HG02973 (cell line): ENCODE data around the gene LUC7L.
"Not testable (repeated sequence)": the region's sequence is repeated elsewhere in the genome, so short reads cannot be mapped to it uniquely, and the experiment has no call there.

Source experiments
- ATAC-seq: cut with Tn5 transposase; IDR thresholded peaks from one replicate; pipeline ENCODE4 v1.9.1; 2021; ENCODE audit warnings: moderate library complexity; ENCODE audit not compliant: unreplicated experiment

LUC7L gene

GRCh38 chr16:180681-181564, 48.3 kb downstream of the LUC7L start:
- no peak for ATAC-seq

GRCh38 chr16:180101-180675, 49.1 kb downstream of the LUC7L start, which contains the start of gene HBQ1:
TSS of gene HBQ1 (plus strand) at chr16:180459. CDS start at chr16:180487, 28 bp downstream.
- ATAC-seq, result no peak

GRCh38 chr16:179211-180092, 49.8 kb downstream of the LUC7L start:
- ATAC-seq, result no peak

DNA sequence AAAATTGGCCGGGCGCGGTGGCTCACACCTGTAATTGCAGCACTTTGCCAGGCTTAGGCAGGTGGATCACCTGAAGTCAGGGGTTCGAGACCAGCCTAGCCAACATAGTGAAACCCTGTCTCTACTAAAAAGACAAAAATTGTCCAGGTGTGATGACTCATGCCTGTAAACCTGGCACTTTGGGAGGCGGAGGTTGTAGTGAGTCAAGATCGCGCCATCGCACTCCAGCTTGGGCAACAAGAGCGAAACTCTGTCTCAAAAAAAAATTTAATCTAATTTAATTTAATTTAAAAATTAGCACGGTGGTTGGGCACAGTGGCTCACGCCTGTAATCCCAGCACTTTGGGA, 50.6 kb downstream of the LUC7L start:
- no peak for ATAC-seq

- ATAC-seq, result no peak
These were observed 51.1 kb downstream of the LUC7L start for GRCh38 chr16:177981-178667.

- no peak for ATAC-seq
These were observed 51.8 kb downstream of the LUC7L start for GRCh38 chr16:177394-177822.

- ATAC-seq, result not testable (repeated sequence)
These were observed 52.5 kb downstream of the LUC7L start, which contains the start of gene HBA1 for GRCh38 chr16:176477-177382. TSS of gene HBA1 (plus strand) at chr16:176680. CDS start at chr16:176717, 37 bp downstream.

- ATAC-seq, result not testable (repeated sequence)
These were observed 53.2 kb downstream of the LUC7L start for GRCh38 chr16:176006-176405.

GRCh38 chr16:175011-175949, 54.0 kb downstream of the LUC7L start:
- ATAC-seq, result no peak

- not testable (repeated sequence) for ATAC-seq
These were observed 55.1 kb downstream of the LUC7L start for GRCh38 chr16:173928-174769.

DNA sequence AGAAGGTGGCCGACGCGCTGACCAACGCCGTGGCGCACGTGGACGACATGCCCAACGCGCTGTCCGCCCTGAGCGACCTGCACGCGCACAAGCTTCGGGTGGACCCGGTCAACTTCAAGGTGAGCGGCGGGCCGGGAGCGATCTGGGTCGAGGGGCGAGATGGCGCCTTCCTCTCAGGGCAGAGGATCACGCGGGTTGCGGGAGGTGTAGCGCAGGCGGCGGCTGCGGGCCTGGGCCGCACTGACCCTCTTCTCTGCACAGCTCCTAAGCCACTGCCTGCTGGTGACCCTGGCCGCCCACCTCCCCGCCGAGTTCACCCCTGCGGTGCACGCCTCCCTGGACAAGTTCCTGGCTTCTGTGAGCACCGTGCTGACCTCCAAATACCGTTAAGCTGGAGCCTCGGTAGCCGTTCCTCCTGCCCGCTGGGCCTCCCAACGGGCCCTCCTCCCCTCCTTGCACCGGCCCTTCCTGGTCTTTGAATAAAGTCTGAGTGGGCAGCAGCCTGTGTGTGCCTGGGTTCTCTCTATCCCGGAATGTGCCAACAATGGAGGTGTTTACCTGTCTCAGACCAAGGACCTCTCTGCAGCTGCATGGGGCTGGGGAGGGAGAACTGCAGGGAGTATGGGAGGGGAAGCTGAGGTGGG, 55.9 kb downstream of the LUC7L start:
- ATAC-seq, result not testable (repeated sequence)

- ATAC-seq, result not testable (repeated sequence)
These were observed 56.8 kb downstream of the LUC7L start, which contains the start of gene HBA2 for GRCh38 chr16:172374-172941. TSS of gene HBA2 (plus strand) at chr16:172876. CDS start at chr16:172913, 37 bp downstream.

DNA sequence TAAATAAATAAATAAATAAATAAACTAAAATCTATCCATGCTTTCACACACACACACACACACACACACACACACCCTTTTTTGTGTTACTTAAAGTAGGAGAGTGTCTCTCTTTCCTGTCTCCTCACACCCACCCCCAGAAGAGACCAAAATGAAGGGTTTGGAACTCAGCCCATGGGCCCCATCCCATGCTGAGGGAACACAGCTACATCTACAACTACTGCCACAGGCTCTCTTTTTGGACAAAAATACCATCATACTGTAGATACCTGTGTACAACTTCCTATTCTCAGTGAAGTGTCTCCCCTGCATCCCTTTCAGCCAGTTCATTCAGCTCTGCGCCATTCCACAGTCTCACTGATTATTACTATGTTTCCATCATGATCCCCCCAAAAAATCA, 58.5 kb downstream of the LUC7L start:
- no peak for ATAC-seq

GRCh38 chr16:170088-170507, 59.2 kb downstream of the LUC7L start:
- ATAC-seq, result not testable (repeated sequence)

- no peak for ATAC-seq
These were observed 60.2 kb downstream of the LUC7L start for GRCh38 chr16:169014-169413.

GRCh38 chr16:168424-168823, 60.8 kb downstream of the LUC7L start:
- no peak for ATAC-seq
